Umbilical cord (tissue), 2 donors: ENCODE data around the gene ACSS3. TPM values are rescaled to one million over a fixed set of nuclear protein-coding genes. Genes with fewer than 3 reads are reported as not detected.
A peak's percentile ranks its signal among the peaks of the same experiment; 100 is the strongest.
"Not testable (repeated sequence)": the region's sequence is repeated elsewhere in the genome, so short reads cannot be mapped to it uniquely, and the experiment has no call there.

ENCODE experiments used
- DNase-seq: peaks from one replicate; pipeline ENCODE4 v3.0.0-alpha.2; 2015; ENCODE audit warnings: low spot score
- total RNA-seq: library from RNA; depleted of rRNA; stranded (reverse); fragments of >200 nt; gene quantifications from one replicate; pipeline ENCODE4 v1.2.3, GENCODE V29; 2014; ENCODE audit warnings: low replicate concordance; ENCODE audit not compliant: insufficient read depth

Gene ACSS3, protein sequence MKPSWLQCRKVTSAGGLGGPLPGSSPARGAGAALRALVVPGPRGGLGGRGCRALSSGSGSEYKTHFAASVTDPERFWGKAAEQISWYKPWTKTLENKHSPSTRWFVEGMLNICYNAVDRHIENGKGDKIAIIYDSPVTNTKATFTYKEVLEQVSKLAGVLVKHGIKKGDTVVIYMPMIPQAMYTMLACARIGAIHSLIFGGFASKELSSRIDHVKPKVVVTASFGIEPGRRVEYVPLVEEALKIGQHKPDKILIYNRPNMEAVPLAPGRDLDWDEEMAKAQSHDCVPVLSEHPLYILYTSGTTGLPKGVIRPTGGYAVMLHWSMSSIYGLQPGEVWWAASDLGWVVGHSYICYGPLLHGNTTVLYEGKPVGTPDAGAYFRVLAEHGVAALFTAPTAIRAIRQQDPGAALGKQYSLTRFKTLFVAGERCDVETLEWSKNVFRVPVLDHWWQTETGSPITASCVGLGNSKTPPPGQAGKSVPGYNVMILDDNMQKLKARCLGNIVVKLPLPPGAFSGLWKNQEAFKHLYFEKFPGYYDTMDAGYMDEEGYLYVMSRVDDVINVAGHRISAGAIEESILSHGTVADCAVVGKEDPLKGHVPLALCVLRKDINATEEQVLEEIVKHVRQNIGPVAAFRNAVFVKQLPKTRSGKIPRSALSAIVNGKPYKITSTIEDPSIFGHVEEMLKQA
- 32.0 TPM for total RNA-seq

DNA sequence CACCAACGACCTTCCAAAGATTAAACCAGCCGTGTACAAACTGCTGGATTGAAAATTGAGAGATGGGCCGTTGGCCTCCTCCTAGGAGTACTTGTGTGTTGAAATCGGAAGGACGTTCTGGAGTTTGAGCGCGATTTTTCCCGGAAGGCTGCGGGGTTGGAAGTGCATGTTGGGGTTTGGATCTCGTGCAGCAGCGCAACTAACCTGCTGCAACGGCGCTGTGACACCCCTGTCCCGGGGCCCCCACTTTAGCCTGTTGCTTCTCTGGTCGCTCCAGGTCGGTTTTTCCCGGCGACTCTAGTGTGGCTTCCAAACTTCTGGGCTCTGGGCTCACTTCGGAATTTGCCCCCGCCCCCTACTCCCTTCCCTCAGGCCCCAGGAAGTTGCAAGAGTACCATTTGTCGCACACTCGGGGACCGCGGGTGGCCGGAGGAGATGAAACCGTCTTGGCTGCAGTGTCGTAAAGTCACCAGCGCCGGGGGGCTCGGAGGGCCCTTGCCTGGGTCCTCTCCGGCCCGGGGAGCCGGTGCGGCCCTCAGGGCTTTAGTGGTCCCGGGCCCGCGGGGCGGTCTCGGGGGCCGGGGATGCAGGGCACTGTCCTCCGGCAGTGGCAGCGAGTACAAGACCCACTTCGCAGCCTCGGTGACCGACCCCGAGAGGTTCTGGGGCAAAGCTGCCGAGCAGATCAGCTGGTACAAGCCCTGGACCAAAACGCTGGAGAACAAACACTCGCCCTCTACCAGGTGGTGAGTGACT lies at the start of gene ACSS3:
ACSS3 (plus strand) TSS at position 394 of the 756 bp plus-strand sequence; CDS start at position 436, 42 bp downstream.
- peak; percentile 75 for DNase-seq

DNA sequence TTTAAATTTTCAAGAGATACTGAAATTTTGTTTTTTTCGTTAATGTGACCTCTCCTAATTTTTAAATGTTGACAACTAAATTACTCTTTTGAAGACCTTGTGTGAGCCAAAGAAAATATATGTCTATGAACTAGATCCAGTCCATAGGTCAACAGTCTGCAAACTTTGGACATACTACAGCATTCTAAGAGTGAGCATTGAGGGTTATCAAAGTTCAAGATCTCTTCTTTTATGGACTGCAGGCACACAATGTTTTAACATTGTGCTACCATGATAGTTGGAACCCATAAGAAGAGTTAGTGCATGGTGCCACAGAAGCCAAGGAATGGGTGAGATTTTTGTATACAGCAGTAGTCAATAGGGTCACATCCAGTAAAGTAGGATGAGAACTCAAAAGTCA lies 43.0 kb upstream of the ACSS3 start:
- no peak for DNase-seq

DNA sequence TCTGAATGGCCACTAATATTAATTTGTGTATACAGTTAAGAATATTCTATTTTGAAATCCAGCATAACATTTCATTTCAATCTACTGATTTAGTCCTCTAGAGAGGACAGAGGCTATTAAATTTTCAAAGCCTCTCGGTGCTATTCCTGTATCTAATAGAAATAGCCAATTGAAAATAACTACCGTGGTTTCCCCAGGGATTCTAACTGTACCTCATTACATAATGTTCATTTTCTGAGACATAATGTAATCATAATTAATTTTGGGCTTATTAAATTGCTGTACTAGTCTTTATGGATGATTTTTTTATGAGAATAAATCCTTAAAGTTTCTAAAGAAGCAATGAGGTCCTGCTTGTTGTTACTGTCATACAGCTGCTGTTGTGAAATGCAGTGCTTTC lies 38.6 kb upstream of the ACSS3 start:
- no peak for DNase-seq

- DNase-seq: no peak
These were observed 33.7 kb upstream of the ACSS3 start for GRCh38 chr12:81043979-81044740.

DNA sequence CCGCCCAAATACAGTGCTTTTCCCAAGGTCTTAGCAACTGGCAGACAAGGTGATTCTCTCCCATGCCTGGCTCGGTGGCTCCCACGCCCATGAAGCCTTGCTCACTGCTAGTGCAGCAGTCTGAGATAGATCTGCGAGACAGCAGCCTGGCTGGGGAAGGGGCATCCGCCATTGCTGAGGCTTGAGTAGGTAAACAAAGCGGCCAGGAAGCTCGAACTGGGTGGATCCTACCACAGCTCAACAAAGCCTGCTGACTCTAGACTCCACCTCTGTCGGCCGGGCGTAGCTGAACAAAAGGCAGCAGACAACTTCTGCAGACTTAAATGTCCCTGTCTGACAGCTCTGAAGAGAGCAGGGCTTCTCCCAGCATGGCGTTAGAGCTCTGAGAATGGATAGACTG lies 12.9 kb upstream of the ACSS3 start:
- DNase-seq: not testable (repeated sequence)

DNA sequence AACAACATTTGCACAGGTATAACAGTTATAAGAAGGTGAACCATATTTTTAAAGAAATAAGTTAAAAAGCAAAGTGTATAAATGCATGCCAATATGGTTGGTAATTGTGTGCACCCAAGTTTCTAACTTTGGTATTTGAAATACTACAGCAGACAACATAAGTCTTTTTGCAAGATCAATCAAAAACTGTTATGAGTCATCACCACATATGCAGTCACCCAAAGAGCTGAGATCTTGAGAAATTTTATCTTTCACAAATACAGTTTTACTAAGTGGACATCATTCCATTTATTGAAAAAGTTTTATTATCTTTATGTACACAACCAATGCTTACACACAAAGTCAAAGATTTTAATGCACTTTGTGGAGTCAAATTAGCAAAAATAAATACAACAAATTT lies 7.0 kb upstream of the ACSS3 start:
- no peak for DNase-seq

DNA sequence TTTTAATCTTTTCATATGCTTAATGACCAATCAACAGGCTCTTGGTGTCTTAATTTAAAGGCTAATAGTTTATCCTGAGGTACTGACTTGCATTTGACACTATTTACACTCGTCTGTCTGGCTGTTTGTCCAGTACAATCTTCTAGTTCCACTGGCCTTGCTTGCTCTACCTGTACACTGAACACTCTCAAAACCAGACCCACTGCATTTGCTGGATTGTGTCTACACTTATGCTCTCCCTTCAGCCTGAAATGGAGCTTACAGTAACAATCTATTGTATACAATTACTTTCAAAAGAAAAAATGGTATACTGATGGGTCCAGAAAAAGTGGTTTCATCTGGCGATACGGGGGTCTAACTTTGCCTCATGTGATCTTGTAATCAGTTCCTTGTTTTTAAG lies 2.3 kb upstream of the ACSS3 start:
- no peak for DNase-seq

DNA sequence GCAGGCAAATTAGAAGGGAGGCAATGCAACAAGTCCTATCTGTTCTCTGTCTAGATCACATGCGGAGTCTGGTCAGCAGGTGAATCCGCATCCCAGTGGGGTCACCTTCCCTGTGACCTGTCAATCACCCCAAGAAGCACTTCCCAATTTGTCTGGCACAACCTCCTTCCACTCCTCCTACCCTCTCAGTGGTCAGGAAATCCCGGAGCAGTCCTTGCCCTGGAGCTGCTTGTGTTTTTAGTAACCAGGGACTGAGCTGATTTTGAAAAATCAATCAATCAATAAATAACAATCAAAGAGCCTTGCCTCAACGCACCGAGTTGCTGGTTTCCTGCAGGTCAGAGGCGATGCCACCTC lies 572 bp upstream of the ACSS3 start:
- DNase-seq: peak; percentile 72

DNA sequence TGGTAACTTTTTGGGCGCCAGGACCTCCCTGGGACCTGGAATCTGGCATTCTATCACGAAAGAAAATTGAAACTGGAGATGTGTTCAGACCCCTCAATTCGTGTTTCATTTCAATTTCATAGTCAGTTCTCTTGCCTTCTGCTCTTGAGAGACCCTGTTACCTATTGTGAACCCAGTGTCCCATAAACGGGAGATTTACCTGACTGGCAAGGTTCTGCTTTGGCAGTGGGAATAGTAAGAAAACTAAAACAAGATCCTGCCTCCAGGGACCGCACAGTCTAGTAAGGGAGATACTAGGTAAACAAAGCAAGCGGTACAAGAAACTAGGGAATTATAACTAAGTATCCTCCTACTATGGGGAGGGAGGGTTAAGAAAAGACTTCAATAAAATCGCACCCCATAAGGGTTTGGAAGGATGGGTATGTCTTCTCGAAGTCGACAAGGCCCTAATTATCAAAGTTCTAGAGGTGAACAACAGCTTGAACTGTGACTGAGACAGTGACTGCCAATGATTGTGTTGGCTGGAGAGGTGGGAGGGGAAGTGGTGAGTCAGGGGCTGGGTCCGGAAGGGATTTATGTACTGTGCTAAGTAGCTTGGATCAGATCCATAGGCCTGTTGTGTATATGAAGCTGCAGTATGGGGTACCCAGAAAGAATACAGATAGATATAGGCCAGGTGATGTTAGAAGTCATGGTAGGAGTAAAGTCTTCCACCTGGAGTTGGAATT lies 754 bp downstream of the ACSS3 start:
- peak; percentile 55 for DNase-seq

GRCh38 chr12:81079280-81080076 lies 1.6 kb downstream of the ACSS3 start:
- DNase-seq: no peak

DNA sequence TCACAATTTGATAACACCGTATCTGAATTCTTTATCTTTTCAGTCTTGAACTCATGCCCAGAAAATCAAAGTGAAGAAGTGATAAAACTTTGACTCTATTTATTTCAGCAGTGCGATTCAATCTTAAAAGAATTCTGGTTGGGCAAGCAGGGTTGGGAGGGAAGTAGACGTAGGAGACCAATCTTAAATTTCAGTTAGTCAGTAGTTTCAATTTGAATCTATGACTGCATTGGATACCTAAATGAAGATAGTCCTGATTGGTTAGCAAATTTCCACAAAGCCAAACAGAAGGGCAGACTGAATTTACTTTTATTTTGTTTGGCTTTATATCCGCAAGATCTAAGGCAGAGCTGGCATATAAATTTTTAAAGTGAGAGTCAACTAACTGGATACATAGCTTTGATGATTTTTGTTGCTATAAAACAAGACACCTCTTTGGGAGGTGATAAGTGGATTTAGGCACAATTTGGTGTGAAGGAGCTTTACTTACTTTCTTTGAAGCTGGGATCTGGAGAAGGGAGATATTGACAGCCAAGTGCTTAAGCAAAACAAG lies 2.6 kb downstream of the ACSS3 start:
- DNase-seq: peak; percentile 39

DNA sequence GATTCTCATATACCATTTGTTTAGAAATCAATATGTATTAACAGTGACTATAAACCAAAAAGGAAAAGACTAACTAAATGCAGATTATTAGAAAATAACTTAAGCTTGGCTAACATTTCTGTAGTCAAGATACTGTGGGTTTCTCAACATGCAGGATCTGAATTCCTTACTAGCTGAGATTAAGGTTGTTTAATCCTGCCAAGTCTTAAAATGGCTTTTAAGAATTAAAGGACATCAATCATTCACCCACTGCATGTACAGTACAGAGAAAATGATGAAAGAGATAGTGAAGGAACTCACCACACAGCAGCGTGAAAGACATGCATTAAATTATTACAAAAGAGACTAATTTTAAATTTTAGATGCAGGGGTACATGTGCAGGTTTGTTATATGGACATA lies 3.8 kb downstream of the ACSS3 start:
- DNase-seq: peak; percentile 29

DNA sequence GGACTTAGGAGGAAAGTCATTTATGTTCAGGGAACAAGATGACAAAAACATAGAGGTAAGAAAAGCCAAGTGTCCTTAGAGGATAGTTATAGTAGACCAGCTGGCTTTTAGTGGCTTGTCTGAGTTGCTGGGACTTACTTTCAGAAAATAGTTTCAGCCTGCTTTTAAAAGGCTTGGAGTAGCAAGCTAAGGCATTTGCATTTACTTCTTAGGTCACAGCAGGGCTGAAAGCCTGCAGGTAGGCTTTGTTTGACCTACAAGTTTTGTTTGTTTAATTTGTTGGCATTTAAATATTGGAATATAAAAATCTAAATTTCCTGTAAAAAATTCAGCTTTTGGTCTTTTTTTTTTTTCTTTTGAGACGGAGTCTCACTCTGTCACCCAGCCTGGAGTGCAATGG lies 5.1 kb downstream of the ACSS3 start:
- DNase-seq: no peak

- no peak for DNase-seq
These were observed 6.1 kb downstream of the ACSS3 start for GRCh38 chr12:81083906-81084513.

- peak; percentile 79 for DNase-seq
These were observed 7.0 kb downstream of the ACSS3 start for GRCh38 chr12:81084811-81085350.

- no peak for DNase-seq
These were observed 8.0 kb downstream of the ACSS3 start for GRCh38 chr12:81085832-81086231.

- no peak for DNase-seq
These were observed 8.5 kb downstream of the ACSS3 start for GRCh38 chr12:81086342-81086741.

DNA sequence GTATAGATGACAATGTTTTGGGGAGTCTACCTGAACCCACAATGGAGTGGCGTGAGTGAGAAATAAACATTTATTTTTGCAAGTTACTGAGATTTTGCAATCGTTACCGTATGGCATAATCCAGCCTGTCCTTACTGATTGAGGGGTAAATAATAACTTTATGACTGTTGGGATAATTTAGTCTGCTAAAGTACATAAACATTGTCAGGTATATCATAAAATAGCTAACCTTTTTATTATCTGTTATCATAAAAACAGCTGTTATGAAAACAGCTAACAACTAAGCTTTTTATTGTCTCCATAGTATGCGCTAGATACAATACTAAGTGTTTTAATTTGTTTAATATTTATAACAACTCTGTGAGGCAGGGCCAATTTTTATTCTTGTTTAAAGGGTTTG lies 10.3 kb downstream of the ACSS3 start:
- DNase-seq: no peak

DNA sequence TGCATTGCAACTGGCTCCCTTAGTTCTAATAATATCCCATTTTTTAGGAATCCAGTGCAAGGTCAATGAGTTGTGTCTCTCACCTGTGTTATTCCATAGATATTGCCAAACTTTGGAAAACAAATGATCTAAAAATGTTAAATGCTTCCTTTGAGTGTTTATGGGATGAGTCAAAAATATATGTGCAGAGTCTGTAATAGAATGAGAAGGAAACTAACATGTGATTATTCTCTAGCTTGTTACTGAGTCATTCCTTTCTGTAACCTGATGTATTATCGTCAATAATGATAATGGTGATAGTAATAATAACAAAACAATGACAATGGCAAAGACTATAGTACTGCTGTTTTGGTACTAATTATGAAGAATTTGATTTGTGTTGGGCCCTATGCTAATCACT lies 11.5 kb downstream of the ACSS3 start:
- DNase-seq: no peak
